Activated CD4-positive, alpha-beta T cell treated with anti-CD3 and anti-CD28 coated beads, Interleukin-2, Interleukin-4, amounts not matched to agents 100 ng/mL and 50 ng/mL, durations not matched to agents 16 hours and 8 hours (primary cell): Measurements from ENCODE around the gene LLPH.

Experiments used
- DNase-seq: peaks from one replicate; pipeline ENCODE4 v3.0.0-alpha.2; 2020; ENCODE audit warnings: low spot score

LLPH gene

DNA sequence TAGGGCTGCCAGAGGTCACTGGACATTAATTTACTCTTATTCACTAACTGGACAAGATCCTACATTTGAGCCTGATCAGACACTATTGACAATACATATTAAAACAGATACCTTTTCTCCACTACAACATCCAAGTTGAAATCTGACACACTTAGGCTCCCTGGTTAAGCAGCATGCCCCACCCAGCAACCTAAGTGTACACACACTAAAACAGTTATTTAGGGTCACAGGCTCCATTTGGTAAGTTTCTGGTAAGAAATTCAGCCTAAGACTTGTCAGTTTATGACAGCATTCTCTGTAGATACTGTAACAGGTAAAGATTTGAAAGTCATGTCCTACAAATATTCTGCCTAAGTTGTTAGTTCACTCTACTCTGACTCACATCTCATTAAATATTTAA, 12.3 kb upstream of the LLPH start:
- no peak for DNase-seq

DNA sequence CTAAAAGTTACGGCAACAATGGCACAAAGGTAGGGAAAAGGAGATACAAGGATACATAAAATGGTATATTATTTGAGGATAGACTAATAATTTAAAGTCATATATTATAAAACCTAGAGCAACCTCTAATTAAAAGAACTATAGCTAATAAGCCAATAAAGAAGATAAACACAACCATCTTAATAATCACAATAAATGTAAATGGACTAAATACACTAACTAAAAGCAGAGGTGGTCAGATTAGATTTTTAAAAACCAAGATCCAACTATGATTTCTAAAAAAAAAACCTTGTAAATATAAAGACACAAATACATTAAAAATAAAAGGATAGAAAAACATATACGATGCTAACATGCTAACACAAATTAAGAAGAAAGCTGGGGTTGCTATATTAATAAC, 10.7 kb upstream of the LLPH start:
- DNase-seq: no peak

DNA sequence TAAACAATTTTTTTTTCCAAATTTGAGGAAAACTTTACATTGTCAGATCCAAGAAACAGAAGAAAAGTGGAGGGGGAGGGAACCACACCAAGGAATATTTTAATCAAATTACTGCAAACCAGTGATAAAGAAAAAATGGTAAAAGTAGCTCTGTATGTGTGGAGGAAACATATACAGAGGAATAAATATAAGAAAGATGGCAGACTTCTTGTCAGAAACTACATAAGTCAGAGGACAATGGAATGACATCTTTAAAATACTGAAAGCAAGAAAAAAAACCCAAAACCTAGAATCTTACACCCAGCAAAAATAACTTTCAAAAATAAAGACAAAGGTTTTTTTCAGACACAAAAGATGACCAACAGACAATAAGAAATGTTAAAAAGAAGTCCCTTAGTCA, 10.2 kb upstream of the LLPH start:
- no peak for DNase-seq

DNA sequence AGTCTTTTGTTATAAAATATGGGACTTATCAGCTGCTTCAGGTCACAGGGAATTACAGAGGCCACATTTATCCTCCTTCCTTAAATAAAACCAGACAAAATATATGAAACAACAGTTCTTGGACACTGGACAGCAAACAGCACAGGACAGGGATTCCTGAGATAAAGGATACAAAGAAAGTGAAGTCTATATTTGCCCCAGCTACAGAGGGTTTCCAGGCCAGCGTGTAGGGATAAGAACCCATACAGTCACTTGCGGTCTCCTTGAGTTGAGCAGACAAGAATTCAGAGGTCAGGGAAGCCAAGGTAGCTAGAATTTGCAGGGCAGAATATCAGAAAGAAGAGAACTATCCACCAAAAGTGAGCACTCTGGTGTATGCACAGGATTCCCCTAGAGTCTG, 8.8 kb upstream of the LLPH start:
- no peak for DNase-seq

DNA sequence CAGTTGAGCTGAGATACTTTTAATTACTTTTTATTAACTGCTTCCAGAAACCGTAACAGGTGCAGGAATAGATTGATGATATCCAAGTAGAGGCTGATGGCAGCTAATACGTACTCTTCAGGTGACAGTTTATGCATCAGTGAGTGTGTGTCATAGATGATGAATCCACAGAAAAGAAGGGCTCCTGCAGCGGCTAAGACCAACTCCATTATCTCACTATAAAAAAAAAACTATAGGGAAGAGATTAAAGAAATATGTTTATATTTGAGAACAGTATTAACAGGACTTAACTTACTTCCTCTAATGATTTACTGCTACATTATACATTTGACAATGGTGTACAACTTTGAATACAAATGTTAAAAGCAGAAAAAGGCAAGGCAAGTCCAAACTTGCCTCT, 7.4 kb upstream of the LLPH start:
- DNase-seq: no peak

DNA sequence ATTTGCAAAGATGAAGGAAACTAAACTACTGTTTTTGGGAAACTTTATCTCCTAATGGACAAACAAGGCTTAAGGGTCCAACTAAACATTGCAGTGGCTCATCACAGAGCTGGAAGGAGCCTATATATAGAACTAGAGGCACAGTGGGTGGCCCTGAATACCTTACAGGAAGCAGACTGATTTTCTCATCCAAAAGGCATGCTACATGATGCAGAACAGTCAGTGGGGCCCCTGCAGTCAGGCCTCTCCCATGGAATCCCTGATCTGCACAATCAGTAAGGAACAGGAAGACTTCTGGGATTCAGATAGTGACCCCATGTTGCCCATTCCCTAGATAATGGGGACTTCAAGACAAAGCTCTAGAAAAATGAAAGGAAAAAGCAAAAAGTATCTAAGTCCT, 1.9 kb upstream of the LLPH start:
- no peak for DNase-seq

DNA sequence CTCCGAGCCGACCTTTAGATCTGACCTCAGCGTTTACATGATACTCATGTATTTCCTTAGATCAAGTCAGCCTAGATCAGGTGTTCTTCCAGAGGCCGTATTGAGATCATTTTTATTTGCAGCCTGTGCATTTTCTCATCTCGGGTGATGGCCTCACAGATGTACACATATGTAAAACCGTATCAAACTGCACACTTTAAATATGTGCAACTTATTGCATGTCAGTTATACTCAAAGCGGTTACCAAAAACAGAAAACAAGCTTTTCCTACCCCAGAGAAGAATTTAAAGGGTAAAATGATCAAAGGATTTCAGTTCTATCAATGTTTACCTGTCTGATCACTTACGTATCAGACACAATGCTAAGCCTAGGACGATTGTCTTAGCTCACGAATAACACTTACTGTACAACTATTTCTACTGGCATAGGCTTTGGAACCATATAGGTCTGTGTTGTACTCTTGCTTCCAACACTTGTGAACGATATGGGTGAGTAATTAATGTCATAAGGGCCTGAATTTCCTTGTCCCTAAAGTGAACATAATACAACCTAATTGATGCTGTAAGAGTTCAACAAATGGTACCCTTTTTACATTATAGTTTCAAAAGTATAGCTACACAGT, 628 bp upstream of the LLPH start:
- DNase-seq: no peak

DNA sequence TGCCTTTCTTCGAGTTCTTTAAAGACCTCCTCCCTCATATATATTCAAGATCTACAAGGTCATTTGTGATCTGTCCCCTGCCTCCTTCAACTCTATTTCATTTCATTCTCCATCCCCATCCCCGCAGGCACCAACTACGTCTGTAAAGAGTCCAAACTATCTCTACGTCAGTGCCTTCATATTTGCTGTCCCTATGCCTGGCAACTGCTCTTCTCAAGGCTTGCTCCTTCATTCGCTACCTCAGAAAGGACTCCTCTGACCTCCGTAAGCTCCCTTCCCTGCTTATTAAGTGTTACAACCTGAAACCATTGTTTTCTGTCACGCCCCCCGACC, 650 bp downstream of the LLPH start:
- DNase-seq: no peak

DNA sequence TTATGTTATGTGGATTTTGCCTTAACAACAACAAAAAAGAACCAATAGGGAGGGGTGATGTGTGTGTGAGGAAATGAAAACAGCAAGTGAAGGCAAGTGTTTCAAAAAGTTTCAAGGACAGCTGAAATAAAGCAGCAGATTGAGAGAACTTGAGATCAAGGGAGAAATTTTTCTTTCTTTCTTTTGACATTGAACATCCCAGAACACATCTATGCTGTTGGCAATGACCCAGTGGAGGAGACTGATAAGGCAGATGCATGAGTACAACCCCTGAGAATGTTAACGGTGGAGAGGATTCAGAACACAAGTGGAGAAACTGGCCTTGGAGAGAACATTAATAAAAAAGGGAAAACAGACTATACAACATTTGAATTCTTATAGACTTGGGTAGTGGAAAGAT, 2.9 kb downstream of the LLPH start:
- DNase-seq: no peak

DNA sequence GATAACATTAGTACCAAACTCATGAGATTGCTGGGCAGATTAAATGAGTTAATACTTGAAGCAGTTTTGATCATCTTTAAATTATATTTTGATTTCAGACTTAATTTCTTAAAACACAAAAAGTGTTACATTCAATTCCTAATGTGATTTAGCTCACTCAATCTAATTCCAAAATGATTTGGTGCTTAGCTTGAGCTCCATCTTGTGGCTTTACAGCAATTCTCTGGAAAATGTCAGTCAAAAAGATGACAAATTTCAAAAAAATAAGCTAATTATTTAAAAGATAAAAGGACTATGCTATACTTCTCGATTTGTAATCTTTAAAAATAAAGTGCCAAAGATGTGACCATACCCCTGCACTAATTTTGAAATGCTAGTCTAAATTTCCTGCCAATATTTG, 10.1 kb downstream of the LLPH start:
- no peak for DNase-seq

DNA sequence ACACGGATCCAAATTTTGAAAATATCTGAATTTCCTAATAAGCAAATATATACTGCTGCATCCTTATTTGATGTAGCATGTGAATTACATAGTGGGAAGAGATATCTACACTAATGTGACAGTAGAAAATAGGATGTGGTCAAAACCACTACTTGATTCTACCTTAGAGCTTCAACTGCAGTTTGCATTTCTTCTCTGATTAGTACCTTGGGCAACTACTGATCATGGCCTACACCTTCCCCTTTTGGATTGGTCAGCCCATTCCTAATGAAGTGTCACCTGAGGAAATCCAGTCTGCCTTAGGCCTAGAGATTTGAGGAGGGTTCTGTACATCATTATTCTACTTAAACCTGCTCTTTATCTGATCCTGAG, 10.7 kb downstream of the LLPH start:
- DNase-seq: no peak

DNA sequence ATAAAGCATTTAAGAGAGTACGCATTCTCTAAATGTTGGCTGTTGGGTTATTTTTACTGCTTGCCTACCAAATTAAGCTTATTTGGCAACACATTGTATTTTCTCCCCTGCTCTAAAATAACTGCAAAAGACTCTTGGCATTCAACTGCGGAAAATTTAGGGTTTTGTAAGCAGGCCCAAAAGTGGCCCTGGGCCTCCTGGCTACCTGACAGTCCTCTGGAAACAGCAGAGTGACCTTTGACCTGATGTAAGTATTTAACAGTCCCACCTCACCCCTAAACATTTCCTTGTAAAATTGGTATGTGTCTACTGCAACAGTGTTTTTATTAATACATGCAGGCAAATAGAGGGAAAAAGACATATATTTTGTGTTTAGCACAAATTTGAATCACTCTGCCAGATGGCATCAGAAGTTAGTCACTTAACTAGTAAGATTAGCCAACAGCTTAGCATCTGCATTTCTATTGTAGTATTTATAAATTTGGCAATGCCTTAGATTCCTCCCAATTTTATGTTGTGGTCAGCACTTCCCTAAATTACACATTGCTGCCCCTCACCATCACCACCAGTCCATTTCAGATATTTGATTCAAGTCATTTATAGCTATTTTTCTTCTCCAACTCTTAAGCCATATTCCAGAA, 11.2 kb downstream of the LLPH start:
- DNase-seq: no peak

DNA sequence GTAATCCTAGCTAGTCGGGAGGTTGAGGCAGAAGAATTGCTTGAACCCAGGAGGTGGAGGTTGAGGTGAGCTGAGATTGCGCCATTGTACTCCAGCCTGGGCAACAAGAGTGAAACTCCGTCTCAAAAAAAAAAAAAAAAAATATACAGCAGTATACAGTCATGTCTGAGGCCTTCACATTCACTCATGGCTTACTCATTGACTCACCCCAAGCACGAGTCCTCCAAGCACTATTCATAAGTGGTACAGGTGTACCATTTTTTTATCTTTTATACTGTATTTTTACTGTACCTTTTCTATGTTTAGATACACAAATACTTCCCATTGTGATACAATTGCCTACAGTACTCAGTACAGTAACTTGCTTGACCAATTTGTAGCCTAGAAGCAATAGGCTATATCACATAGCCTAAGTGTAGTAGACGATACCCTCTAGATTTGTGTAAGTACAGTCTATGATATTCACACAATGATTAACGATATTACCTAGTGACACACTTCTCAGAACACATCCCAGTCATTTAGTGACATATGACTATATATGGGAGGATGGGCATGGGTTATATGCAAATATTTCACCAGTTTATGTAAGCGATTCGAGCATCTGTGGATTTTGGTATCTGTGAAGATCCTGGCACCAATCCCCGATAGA, 12.2 kb downstream of the LLPH start:
- no peak for DNase-seq

DNA sequence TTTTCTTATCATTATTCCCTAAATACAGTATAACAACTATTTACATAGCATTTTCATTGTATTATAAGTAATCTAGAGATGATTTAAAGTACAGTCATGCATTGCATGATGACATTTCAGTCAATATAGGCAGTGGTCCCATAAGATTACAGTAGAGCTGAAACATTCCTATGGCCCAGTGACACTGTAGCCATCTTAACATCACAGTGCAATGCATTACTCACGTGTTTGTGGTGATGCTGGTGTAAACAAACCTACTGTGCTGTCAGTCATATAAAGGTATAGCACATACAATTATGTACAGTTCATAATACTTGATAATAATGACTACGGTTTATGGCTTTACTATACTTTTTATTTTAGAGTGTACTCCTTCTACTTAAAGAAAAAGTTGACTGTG, 13.3 kb downstream of the LLPH start:
- DNase-seq: no peak

DNA sequence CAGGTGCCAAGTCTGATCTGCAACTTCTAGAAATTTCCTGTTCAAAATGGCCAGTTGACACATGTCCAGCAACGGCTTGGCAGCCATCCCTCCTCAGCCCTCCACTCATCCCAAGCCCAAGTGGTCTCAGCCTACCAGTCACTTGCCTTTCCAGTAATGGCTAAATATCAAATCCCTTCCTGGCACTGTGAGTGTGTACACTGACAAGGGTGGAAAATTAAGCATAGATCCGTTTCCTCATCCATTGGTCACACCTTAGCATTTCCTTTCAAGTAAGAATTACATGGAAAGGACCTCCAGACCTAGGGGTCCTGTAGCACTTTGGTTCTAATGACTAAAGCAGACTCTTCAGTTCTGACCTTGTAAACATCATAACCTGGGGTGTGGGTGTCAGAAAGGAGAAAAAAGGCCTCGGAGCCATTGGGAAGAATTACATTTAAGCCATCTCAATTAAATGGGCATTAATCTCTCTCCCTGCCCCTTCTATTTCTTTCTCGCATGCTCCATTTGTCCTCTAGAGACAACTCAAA, 15.4 kb downstream of the LLPH start:
- DNase-seq: no peak

DNA sequence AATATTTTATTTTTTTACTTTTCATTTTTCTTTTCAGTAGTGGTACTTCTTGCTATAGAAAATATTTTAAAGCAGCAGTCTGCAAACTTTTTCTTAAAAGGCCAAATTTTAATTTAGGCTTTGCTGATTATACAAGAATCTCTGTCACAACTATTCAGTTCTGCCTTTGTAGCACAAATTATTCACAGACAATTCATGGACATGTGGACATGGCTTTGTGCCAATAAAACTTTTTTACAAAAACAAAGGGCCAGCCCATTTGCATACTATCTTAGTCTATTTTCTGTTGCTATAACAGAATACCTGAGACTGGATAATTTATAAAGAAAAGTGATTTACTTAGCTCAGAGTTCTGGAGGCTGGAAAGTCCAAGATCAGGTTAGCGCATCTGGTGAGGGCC, 17.1 kb downstream of the LLPH start:
- DNase-seq: no peak

DNA sequence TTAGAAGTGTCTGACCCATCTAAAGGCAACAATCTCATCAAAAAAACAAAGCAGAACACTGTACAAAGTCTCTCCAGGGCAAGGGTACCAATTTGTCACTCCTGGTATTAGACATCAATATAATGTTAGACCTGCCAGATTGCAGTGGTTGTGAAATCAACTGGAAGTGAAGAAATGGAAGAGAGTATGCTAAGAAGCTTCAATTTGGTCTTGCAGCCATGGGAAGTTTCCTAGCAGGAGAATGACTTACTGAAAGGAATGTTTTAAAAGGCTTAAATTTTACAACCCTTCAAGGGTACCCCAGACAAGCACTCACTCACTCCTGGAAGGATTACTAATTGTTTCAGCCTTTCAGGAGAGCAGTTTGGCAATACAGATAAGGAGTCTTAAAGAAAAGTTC, 18.9 kb downstream of the LLPH start:
- DNase-seq: no peak

DNA sequence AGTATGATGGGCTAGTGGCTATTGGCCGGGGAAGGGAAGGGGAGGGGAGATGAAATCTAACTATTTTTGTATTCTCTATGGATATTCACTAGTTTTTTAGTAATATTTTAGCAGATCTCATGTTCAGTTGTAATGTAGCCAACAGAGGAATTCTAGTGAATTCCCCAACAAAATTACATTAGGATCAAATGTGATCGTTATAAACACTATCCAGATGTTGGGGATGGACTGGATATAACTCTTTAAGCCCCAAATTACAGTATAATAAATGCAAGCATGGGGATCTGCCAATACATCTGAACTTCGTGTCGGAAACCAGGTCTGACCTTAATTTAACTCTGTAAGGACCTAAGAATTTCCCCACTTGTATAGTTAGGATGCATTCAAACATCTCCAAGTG, 21.5 kb downstream of the LLPH start:
- DNase-seq: no peak

DNA sequence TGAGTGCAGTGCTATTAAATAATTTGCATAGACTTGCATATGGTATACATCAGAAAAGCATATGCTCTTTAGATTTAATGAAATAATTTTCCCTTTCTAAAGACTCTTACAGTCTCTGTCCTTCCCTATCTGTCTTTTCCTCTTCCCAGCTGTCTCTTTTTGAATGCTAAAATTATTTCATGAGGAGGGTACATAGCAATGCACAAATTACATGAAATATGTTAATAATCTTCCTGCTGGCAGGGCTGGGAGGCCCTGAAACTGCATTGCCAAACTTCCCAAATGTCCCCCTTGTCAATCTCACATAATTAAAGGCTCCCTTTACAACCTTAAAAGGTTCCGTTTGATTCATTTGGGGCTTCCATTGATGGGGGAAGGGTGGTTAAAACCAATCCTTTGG, 22.2 kb downstream of the LLPH start:
- no peak for DNase-seq

DNA sequence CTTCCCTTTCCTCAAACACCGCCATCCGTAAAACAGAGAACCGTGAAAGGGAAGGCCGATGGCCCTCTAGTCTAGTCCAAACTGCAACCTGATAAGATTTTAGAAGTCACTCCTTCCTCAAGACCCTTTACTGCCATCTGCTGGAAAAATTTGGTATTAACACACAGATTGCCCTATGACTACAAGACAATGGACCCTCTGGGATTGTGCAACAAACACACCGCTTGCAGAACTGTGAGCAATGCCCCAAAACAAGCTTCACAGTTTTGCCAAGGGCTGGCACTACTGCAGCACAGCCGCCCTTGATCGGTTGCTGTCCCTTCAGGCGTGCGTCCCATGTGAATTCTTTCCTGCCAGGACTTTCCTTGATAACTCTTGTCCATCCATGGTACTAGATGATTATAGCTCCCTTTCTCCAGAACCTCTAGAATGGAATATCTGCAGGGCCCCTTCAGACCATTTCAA, 23.1 kb downstream of the LLPH start:
- peak; percentile 88 for DNase-seq

DNA sequence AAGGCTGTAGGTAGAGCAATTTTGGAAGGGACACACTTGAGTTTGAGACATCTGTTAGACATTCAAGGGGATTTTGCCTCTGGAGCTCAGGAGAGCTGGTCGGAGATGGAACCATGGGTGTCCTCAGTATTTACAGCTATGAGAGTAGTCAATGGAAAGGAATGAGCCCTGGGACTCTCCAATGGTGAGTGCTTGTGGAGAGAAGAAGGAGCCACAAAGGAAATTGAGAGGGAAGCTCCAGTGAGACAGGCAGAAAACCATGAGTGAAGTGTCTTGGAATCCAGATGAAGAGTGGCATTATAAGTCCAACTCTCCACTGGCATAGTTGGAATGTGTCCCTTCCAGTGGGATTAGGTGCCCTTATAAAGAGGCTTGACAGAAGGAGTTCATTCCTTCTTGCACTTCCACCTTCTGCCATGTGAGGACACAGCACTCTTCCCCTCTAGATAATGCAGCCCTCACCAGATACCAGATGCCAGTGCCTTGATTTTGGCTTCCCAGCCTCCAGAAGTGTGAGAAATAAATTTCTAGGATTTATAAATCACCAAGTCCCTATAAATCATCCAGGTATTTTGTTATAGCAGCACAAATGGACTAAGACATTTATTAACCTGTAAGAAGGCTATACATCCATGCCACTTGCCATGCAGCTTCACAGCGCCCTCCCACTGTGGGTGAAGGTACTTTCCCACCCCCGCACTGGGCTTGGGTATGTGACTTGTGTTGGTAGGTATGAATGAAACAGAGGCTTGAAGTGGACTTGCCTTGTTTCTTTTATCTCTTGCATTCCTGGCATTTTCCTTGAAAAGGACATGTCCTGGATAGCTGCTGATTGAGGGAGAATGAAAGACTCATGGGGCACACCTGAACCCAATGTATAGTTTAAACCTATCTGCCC, 27.3 kb downstream of the LLPH start:
- DNase-seq: no peak

DNA sequence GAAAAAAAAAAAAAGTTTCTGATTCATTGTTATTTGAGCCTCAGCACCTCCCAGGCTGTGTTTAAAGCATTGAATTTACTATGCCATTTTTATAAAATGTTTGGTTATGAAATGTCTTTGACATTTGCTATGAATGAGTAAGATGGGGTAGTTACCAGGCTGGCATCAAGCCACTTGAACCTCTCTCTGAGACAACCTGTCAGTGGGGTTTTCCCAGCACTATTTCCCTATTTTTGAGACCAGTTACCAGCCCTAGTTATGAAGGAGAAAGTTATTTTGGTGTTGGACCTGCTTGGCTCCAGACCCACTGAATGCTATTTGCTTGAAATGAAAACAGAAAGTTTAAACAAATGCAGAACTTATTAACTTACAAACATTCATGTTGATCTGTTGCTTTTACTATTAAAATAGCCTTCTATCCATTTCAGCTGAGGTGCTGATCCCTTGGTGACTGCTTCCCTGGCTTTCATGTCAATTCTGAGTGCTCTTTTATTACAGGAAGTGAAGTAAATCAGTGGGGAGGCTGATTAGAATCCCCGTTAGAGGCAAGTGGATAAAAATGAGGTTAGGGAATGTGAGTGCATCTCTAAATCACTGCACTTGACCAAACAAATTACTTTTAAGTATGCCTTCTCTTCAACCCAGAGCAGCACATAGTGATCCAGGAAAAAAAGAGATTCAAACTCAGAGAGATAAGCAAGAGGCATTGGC, 37.8 kb downstream of the LLPH start:
- no peak for DNase-seq
